GM23248 (cell line): ENCODE data around the gene COL23A1. TPM values are rescaled to one million over a fixed set of nuclear protein-coding genes. Genes with fewer than 3 reads are reported as not detected.

Experiments
- DNase-seq: peaks from one replicate; pipeline ENCODE4 v3.0.0-alpha.2; 2015
- H2AFZ ChIP-seq: fragments of 200-600 bp; sonication (generic); 2 replicates; pipeline ENCODE4 v1.6.1; 2016; ENCODE audit warnings: antibody characterized with exemption
- H3F3A ChIP-seq: fragments of 200-600 bp; sonication (generic); 2 replicates; pipeline ENCODE4 v1.6.1; 2016; ENCODE audit warnings: mild to moderate bottlenecking, antibody characterized with exemption, mixed run types; ENCODE audit not compliant: insufficient read depth
- H3K27ac ChIP-seq: fragments of 200-600 bp; sonication (generic); 2 replicates; pipeline ENCODE4 v1.5.1; 2016; ENCODE audit warnings: mild to moderate bottlenecking
- H3K27me3 ChIP-seq: fragments of 200-600 bp; sonication (generic); replicated peaks from 2 replicates; pipeline ENCODE4 v1.6.1; 2016; ENCODE audit warnings: mild to moderate bottlenecking; ENCODE audit not compliant: insufficient read depth
- H3K36me3 ChIP-seq: fragments of 200-600 bp; sonication (generic); 2 replicates; pipeline ENCODE4 v1.6.1; 2016; ENCODE audit warnings: low read depth, mild to moderate bottlenecking
- H3K4me1 ChIP-seq: fragments of 200-600 bp; sonication (generic); 2 replicates; pipeline ENCODE4 v1.6.1; 2016; ENCODE audit warnings: mild to moderate bottlenecking; ENCODE audit not compliant: insufficient read depth
- H3K4me2 ChIP-seq: fragments of 200-600 bp; sonication (generic); one replicate; pipeline ENCODE4 v1.6.1; 2016; ENCODE audit warnings: mild to moderate bottlenecking; ENCODE audit not compliant: unreplicated experiment
- H3K4me3 ChIP-seq: fragments of 200-600 bp; sonication (generic); 2 replicates; pipeline ENCODE4 v1.5.1; 2016; ENCODE audit warnings: mild to moderate bottlenecking
- H3K79me2 ChIP-seq: fragments of 200-600 bp; sonication (generic); 2 replicates; pipeline ENCODE4 v1.6.1; 2016; ENCODE audit warnings: mild to moderate bottlenecking; ENCODE audit not compliant: insufficient read depth
- H3K9ac ChIP-seq: fragments of 200-600 bp; sonication (generic); 2 replicates; pipeline ENCODE4 v1.6.1; 2016; ENCODE audit warnings: mild to moderate bottlenecking
- H3K9me2 ChIP-seq: fragments of 200-600 bp; sonication (generic); 2 replicates; pipeline ENCODE4 v1.6.1; 2016; ENCODE audit warnings: mixed run types, mild to moderate bottlenecking, moderate library complexity; ENCODE audit not compliant: insufficient read depth
- H3K9me3 ChIP-seq: fragments of 200-600 bp; sonication (generic); one replicate; pipeline ENCODE4 v1.6.1; 2017; ENCODE audit warnings: low read depth
- H4K20me1 ChIP-seq: fragments of 200-600 bp; sonication (generic); 2 replicates; pipeline ENCODE4 v1.6.0; 2016; ENCODE audit not compliant: insufficient read depth
- EZH2 ChIP-seq: fragments of 200-600 bp; sonication (generic); IDR thresholded peaks from 2 replicates; pipeline ENCODE4 v1.6.1; 2018; ENCODE audit warnings: antibody characterized with exemption, mild to moderate bottlenecking; ENCODE audit not compliant: insufficient read depth, poor library complexity, severe bottlenecking
- EZH2phosphoT487 ChIP-seq: fragments of 200-600 bp; sonication (generic); IDR thresholded peaks from 2 replicates; pipeline ENCODE4 v1.6.1; 2018; ENCODE audit warnings: antibody characterized with exemption, moderate library complexity, mild to moderate bottlenecking, low read depth; ENCODE audit not compliant: insufficient read depth
- WGBS, 2 experiments: methylation state at CpG; one replicate each; pipeline ENCODE4 v1.1.6; 2015 to 2017; ENCODE audit warnings: low lambda C conversion rate in 2 of 2, low coverage in 1 of 2; ENCODE audit errors: missing lambda C conversion rate in 2 of 2; 5-methylcytosine and 5-hydroxymethylcytosine counted together
- in situ Hi-C: fragments of 300-500 bp; cut with MboI; formaldehyde crosslinking; loops from 2 replicates; pipeline ENCODE4 v1.15.0; 2020
- polyA plus RNA-seq: library from polyadenylated mRNA; unstranded; fragments of >200 nt; fragmentation: Nextera tagmentation; extraction: Ambion mirVana; gene quantifications from 2 replicates; pipeline ENCODE4 v1.2.1, GENCODE V29; 2016
- total RNA-seq: library from RNA; depleted of rRNA; stranded (reverse); fragments of >200 nt; shearing (Covaris generic); gene quantifications from 2 replicates; pipeline ENCODE4 v1.2.3, GENCODE V29; 2014

COL23A1 gene
- total and polyA plus RNA-seq, 2 experiments from 2014 or later, result not detected

GRCh38 chr5:178504340-178504960 is 85.7 kb downstream of the COL23A1 start:
- H3K36me3 ChIP-seq, result no peaks in the 10 kb centered on the region
- no peaks in the 10 kb centered on the region for H3K27me3 ChIP-seq
- no peaks in the 10 kb centered on the region for H3K9me3 ChIP-seq
- 45 to 49% methylated on average over 11 of the region's 11 CpGs for WGBS, 2 experiments
- no peak for DNase-seq
- no peaks in the 10 kb centered on the region for H3K79me2 ChIP-seq
- no peaks in the 10 kb centered on the region for H4K20me1 ChIP-seq
- no peaks in the 10 kb centered on the region for H3K4me1 ChIP-seq
- no peak overlapping the region for H3K27ac ChIP-seq
- H2AFZ ChIP-seq, result no peak overlapping the region
- no peak for TF ChIP-seq EZH2phosphoT487
- TF ChIP-seq EZH2, result no peak
- no peaks in the 10 kb centered on the region for H3K9me2 ChIP-seq
- H3F3A ChIP-seq, result no peaks in the 10 kb centered on the region
- in situ Hi-C loops, result no loop called here
- no peak overlapping the region for H3K9ac ChIP-seq
- H3K4me2 ChIP-seq, result no peak overlapping the region
- H3K4me3 ChIP-seq, result no peak overlapping the region

GRCh38 chr5:178502401-178503100 is 87.6 kb downstream of the COL23A1 start:
- TF ChIP-seq EZH2phosphoT487, result no peak
- TF ChIP-seq EZH2, result no peak
- Histone ChIP-seq H2AFZ (no peak overlapping the region), H3K4me3 (no peak overlapping the region), H3F3A (no peaks in the 10 kb centered on the region), H3K27me3 (no peaks in the 10 kb centered on the region), H3K4me2 (no peak overlapping the region), H3K9me2 (no peaks in the 10 kb centered on the region), H3K9ac (no peak overlapping the region), H3K36me3 (no peaks in the 10 kb centered on the region), H3K4me1 (no peaks in the 10 kb centered on the region), H3K9me3 (no peaks in the 10 kb centered on the region), H3K79me2 (no peaks in the 10 kb centered on the region), H3K27ac (no peak overlapping the region), H4K20me1 (no peaks in the 10 kb centered on the region)
- in situ Hi-C loops, result no loop called here
- 73 to 74% methylated on average over 21 of the region's 21 CpGs for WGBS, 2 experiments
- no peak for DNase-seq

- Histone ChIP-seq H4K20me1 (no peaks in the 10 kb centered on the region), H3K27me3 (no peaks in the 10 kb centered on the region), H3K9ac (no peak overlapping the region), H3K9me3 (no peaks in the 10 kb centered on the region), H3K9me2 (no peaks in the 10 kb centered on the region), H3K27ac (no peak overlapping the region), H3K79me2 (no peaks in the 10 kb centered on the region), H3K4me2 (no peak overlapping the region), H3K4me1 (no peaks in the 10 kb centered on the region), H3F3A (no peaks in the 10 kb centered on the region), H3K4me3 (no peak overlapping the region), H2AFZ (no peak overlapping the region), H3K36me3 (no peaks in the 10 kb centered on the region)
- in situ Hi-C loops, result no loop called here
- TF ChIP-seq EZH2phosphoT487 (no peak), EZH2 (no peak)
- no peak for DNase-seq
- WGBS, 2 experiments, result 58 to 65% methylated on average over 6 of the region's 6 CpGs
Measured at GRCh38 chr5:178499352-178499751, 90.8 kb downstream of the COL23A1 start.

DNA sequence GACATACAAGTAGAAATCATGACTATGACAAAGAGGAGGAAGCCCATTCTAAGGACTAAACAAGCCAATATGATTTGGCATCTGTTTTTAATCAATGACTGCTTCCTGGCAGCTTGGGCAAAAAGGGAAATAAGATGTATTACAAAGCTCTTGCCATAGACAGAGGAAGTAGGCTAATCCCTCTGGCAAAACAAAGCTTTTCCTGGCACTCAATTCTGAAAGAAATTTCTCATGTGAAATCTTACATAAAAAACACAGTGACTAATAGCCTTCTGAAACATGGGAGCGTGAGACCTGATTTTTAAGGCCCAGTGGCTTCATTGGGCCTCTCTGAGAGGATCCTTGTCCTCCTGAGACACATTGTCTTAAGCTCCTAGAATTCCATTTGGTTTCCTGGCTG is 93.6 kb downstream of the COL23A1 start:
- TF ChIP-seq EZH2phosphoT487, result no peak
- DNase-seq, result no peak
- Histone ChIP-seq H3K27me3 (no peaks in the 10 kb centered on the region), H3K9ac (no peak overlapping the region), H3K4me1 (no peaks in the 10 kb centered on the region), H3K4me2 (no peak overlapping the region), H2AFZ (no peak overlapping the region), H3K79me2 (no peaks in the 10 kb centered on the region), H3F3A (no peaks in the 10 kb centered on the region), H3K9me2 (no peaks in the 10 kb centered on the region), H4K20me1 (no peaks in the 10 kb centered on the region), H3K4me3 (no peak overlapping the region), H3K27ac (no peak overlapping the region), H3K9me3 (no peaks in the 10 kb centered on the region), H3K36me3 (no peaks in the 10 kb centered on the region)
- WGBS, 2 experiments, result 0 to 3% methylated on average over 1 of the region's 1 CpG
- in situ Hi-C loops, result no loop called here
